ENCODE measurements around the gene CDKL5. TPM values are rescaled to one million over a fixed set of nuclear protein-coding genes. Genes with fewer than 3 reads are reported as not detected.

CDKL5 gene
- total and polyA plus RNA-seq, 2 experiments from 2014 or later = 7.5 to 13.7 TPM

- TF ChIP-seq ZNF462 (CRISPR knock-in tag; IDR thresholded peaks at IDR 0.05) = no peak
These were observed 65.6 kb downstream of the CDKL5 start (continued) for GRCh38 chrX:18490806-18491555.

- Histone ChIP-seq H3K9me2 (ENCODE audit: insufficient read depth) (no peaks in the 10 kb centered on the region), H3K4me1 (ENCODE audit: insufficient read depth) (peaks cover 19% of the 10 kb centered on the region), H4K20me1 (replicated peaks; ENCODE audit: insufficient read depth) (no peaks in the 10 kb centered on the region; the same call in 1 of the 2 replicates), H3K27me3 (ENCODE audit: insufficient read depth) (no peaks in the 10 kb centered on the region), H3F3A (replicated peaks; ENCODE audit: low read depth) (no peaks in the 10 kb centered on the region), H2AFZ (no peak overlapping the region), H3K4me2 (no peak overlapping the region), H3K36me3 (ENCODE audit: insufficient read depth) (no peaks in the 10 kb centered on the region), H3K4me3 (no peak overlapping the region), H3K79me2 (replicated peaks; ENCODE audit: insufficient read depth) (peaks cover 60% of the 10 kb centered on the region), H3K27ac (ENCODE audit: low read depth) (no peak overlapping the region)
- H3K36me3 Mint-ChIP-seq (ENCODE audit: low read depth) = no peaks in the 10 kb centered on the region
- no peak overlapping the region for H3K4me3 Mint-ChIP-seq
- H3K27ac Mint-ChIP-seq = no peak overlapping the region
- DNase-seq (ENCODE audit: low spot score) (no peak), ATAC-seq (no peak)
- peaks cover 36% of the 10 kb centered on the region for H3K4me1 Mint-ChIP-seq
- H3K27me3 Mint-ChIP-seq (ENCODE audit: insufficient read depth, low read depth, poor library complexity) = no peaks in the 10 kb centered on the region
- no peaks in the 10 kb centered on the region for H3K9me3 Mint-ChIP-seq
- TF ChIP-seq ZNF462 (CRISPR knock-in tag; IDR thresholded peaks at IDR 0.05) = no peak
- TF ChIP-seq JUNB (IDR thresholded peaks at IDR 0.05; ENCODE audit: unreplicated experiment) = no peak
- TF ChIP-seq CTCF (conservative IDR thresholded peaks at IDR 0.05; ENCODE audit: low read depth in 2 of 2) = no peak
- no peak for TF ChIP-seq NANOG (IDR thresholded peaks at IDR 0.05; ENCODE audit: borderline replicate concordance)
- no peak for TF ChIP-seq STAT1 (IDR thresholded peaks at IDR 0.05; ENCODE audit: unreplicated experiment)
These were observed 66.4 kb downstream of the CDKL5 start for GRCh38 chrX:18491587-18492340.

Data from GM23338 (cell line).